Left ventricle myocardium superior (tissue), 1 donor: ENCODE measurements around the gene AKNA. TPM values are rescaled to one million over a fixed set of nuclear protein-coding genes. Genes with fewer than 3 reads are reported as not detected.
"Not testable (repeated sequence)": the region's sequence is repeated elsewhere in the genome, so short reads cannot be mapped to it uniquely, and the experiment has no call there.

Experiments
- ATAC-seq: fragments of 200-7000 bp; cut with Tn5 transposase; one replicate; pipeline ENCODE4 v1.9.1; 2020; ENCODE audit warnings: mild to moderate bottlenecking, moderate library complexity
- DNase-seq: peaks from one replicate; pipeline ENCODE4 v3.0.0-alpha.2; 2020
- intact Hi-C: fragments of 100-400 bp; cut with micrococcal nuclease; formaldehyde crosslinking; loops from one replicate; pipeline ENCODE4 v1.11.0; 2022
- total RNA-seq: library from RNA; stranded (reverse); fragmentation: NEBNext Ultra II Directional; extraction: Animal tissue kit (Norgen Biotek cat#: 25700); gene quantifications from one replicate; pipeline ENCODE4 v1.2.1, GENCODE V29; 2021
- donor health status: DM: no; HTN: yes; CAD: no; lungs with severe emphysema.

AKNA gene
- total RNA-seq, 1 donor from 2014 or later, result 5.1 TPM

- ATAC-seq (no peak), DNase-seq (no peak)
- intact Hi-C loops, result no loop called here
Measured at GRCh38 chr9:114334490-114334889, 53.3 kb downstream of the AKNA start.

DNA sequence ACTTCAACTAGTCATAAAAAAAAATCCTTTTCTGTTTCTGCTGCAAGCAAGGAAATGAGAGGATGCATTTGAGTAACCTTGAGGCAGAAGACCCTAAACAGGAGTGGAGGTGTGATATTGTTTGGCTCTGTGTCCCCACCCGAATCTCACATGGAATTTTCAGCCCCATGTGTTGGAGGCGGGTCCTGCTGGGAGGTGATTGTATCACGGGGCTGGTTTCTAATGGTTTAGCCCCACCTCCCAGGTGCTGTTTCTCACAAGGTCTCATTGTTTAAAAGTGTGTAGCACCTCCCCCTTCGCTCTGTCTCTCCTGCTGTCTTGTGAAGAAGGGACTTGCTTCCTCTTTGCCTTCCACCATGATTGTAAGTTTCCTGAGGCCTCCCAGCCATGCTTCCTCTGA, 54.1 kb downstream of the AKNA start:
- intact Hi-C loops, DNase-seq, ATAC-seq: not testable (repeated sequence)

DNA sequence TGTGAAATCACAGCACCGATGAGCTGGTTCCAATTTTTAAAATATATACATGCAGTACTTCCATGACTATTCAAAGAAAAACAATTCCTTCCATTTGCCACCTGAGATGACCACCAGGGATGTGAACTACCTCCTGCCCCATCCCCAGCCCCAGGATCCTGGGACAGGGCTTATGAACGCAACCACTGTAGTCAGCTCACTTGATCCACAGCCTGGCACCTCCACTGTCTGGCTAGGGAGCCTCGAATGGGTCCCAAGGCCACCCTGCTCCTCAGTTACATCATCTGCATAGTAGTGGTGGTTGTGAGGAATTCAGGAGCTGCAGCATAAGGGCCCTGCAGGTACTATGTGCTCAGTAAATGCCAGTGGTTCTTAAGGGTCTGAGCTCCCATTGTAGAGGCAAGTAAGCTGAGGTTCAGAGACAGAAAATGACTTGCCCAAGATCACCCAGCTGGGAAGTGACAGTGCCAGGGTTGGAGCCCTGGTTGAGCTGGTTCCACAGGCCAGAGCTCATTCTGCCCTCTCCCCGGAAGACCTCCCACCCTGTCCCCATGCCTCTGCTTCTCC, 55.2 kb downstream of the AKNA start:
- DNase-seq, ATAC-seq, intact Hi-C loops: not testable (repeated sequence)

- DNase-seq, intact Hi-C loops, ATAC-seq: not testable (repeated sequence)
Measured at GRCh38 chr9:114331229-114332195, 56.3 kb downstream of the AKNA start.

- ATAC-seq (no peak), DNase-seq (no peak)
- intact Hi-C loops, result no loop called here
Measured at GRCh38 chr9:114330636-114331035, 57.1 kb downstream of the AKNA start.

DNA sequence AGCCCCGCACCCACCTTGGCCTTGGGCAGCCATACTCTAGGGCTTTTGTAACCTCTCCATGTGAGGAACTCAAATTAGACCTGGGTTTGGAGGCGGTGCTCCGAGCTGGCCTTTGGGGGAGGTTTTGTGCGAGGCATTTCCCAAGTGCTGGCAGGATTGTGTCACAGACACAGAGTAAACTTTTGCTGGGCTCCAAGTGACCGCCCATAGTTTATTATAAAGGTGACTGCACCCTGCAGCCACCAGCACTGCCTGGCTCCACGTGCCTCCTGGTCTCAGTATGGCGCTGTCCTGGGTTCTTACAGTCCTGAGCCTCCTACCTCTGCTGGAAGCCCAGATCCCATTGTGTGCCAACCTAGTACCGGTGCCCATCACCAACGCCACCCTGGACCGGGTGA, 58.2 kb downstream of the AKNA start, which contains the start of gene ORM2:
Gene ORM2, plus strand, starts transcription at position 245 of the 398 bp plus-strand sequence. Its CDS starts 36 bp downstream, at position 281.
- intact Hi-C loops, ATAC-seq, DNase-seq: not testable (repeated sequence)

DNA sequence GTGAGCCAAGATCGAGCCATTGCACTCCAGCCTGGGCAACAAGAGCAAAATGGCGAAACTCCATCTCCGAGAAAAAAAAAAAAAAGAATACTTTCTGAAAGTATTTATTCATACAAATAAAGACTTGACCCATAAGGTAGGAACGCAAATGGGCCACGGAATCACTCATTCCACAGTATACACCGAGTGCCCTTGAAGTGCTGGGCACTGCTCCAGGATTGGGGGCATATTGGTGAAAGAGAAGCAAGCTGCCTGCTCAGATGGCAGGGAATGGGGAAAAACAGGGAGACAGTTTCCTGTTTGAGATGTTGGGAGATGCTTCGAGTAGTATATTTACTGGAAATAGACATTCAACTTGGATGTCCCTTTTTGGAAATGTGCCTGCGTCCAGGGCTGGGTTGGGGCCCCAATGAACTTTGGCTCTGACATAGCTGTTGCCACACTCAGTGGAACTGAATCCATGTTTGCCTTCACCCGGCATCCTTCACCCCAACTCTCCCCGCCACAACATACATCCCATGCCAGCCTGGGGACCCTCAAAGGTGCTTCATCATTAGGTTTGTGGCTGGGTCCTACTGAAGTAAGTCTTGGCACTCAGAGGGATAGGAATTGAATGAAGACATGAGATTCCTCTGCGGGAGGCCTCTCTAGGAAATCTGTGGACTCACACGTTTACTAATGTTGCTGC, 58.7 kb downstream of the AKNA start:
- DNase-seq, ATAC-seq, intact Hi-C loops: not testable (repeated sequence)

- intact Hi-C loops, DNase-seq, ATAC-seq: not testable (repeated sequence)
Measured at GRCh38 chr9:114328357-114328820, 59.4 kb downstream of the AKNA start.

- ATAC-seq (no peak), DNase-seq (no peak)
- intact Hi-C loops, result no loop called here
Measured at GRCh38 chr9:114327749-114328148, 60.0 kb downstream of the AKNA start.

DNA sequence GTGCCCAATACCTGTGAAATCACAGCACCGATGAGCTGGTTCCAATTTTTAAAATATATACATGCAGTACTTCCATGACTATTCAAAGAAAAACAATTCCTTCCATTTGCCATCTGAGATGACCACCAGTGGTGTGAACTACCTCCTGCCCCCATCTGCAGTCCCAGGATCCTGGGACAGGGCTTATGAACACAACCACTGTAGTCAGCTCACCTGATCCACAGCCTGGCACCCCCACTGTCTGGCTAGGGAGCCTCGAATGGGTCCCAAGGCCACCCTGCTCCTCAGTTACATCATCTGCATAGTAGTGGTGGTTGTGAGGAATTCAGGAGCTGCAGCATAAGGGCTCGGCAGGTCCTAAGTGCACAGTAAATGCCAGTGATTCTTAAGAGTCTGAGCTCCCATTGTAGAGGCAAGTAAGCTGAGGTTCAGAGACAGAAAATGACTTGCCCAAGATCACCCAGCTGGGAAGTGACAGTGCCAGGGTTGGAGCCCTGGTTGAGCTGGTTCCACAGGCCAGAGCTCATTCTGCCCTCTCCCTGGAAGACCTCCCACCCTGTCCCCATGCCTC, 62.0 kb downstream of the AKNA start:
- intact Hi-C loops, DNase-seq, ATAC-seq: not testable (repeated sequence)

DNA sequence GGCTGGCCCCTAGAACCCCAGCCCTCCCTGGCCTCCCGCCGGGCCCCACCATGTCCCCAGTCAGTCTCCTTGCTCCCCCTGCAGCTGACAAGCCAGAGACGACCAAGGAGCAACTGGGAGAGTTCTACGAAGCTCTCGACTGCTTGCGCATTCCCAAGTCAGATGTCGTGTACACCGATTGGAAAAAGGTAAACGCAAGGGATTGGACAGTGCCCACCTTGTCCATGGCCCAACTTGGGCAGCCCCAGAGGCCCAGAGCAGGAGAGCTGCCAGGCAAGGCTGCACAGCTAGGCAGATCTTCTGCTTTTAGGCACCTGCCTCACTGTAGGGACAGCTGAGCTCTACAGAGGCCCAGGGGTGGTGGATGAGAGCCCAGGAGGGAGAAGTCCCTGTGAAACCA, 62.8 kb downstream of the AKNA start:
- DNase-seq, ATAC-seq, intact Hi-C loops: not testable (repeated sequence)

- no peak for ATAC-seq
Measured at GRCh38 chr9:114324492-114324891, 63.3 kb downstream of the AKNA start.

GRCh38 chr9:114323849-114324248, 63.9 kb downstream of the AKNA start:
- ATAC-seq, DNase-seq, intact Hi-C loops: not testable (repeated sequence)

More at GRCh38 chr9:114324492-114324891, 63.3 kb downstream of the AKNA start:
- intact Hi-C loops, result no loop called here
- no peak for DNase-seq

DNA sequence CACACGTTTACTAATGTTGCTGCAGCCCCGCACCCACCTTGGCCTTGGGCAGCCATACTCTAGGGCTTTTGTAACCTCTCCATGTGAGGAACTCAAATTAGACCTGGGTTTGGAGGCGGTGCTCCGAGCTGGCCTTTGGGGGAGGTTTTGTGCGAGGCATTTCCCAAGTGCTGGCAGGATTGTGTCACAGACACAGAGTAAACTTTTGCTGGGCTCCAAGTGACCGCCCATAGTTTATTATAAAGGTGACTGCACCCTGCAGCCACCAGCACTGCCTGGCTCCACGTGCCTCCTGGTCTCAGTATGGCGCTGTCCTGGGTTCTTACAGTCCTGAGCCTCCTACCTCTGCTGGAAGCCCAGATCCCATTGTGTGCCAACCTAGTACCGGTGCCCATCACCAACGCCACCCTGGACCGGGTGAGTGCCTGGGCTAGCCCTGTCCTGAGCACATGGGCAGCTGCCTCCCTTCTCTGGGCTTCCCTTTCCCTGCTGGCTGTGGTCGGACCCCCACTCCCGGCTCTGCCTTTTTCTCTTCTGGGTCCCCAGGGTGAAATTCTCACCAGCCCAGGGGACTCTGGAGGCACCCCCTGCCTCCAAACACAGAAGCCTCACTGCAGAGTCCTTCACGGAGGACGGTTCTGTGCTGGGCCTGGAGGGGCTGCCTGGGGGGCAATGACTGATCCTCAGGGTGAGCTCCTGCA, 64.8 kb downstream of the AKNA start, which contains the start of gene ORM1:
Gene ORM1, plus strand, starts transcription at position 268 of the 701 bp plus-strand sequence. Its CDS starts 36 bp downstream, at position 304.
- ATAC-seq, DNase-seq, intact Hi-C loops: not testable (repeated sequence)

DNA sequence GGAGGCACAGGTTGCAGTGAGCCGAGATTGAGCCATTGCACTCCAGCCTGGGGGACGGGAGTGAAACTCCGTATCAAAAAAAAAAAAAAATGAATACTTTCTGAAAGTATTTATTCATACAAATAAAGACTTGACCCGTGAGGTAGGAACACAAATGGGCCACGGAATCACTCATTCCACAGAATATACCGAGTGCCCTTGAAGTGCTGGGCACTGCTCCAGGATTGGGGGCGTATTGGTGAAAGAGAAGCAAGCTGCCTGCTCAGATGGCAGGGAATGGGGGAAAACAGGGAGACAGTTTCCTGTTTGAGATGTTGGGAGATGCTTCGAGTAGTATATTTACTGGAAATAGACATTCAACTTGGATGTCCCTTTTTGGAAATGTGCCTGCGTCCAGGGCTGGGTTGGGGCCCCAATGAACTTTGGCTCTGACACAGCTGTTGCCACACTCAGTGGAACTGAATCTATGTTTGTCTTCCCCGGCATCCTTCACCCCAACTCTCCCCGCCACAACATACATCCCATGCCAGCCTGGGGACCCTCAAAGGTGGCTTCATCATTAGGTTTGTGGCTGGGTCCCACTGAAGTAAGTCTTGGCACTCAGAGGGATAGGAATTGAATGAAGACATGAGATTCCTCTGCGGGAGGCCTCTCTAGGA, 65.5 kb downstream of the AKNA start:
- ATAC-seq, DNase-seq: not testable (repeated sequence)

GRCh38 chr9:114321759-114322158, 66.0 kb downstream of the AKNA start:
- DNase-seq, result no peak
- intact Hi-C loops, result no loop called here
- ATAC-seq, result no peak

More for the DNA sequence above, 65.5 kb downstream of the AKNA start:
- intact Hi-C loops, result not testable (repeated sequence)

DNA sequence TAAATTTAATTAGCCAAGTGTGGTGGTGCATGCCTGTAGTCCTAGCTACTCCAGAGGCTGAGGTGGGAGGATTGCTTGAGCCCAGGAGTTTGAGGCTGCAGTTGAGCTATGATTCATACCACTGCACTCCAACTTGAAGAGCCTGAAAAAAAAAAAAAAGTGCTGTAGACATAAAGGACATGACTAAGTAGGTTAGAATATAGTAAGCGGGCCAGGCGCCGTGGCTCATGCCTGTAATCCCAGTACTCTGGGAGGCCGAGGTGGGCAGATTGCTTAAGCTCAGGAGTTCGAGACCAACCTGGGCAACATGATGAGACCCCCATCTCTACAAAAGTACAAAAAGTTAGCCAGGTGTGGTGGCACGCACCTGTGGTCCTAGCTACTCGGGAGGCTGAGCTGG, 67.1 kb downstream of the AKNA start:
- intact Hi-C loops, ATAC-seq, DNase-seq: not testable (repeated sequence)

DNA sequence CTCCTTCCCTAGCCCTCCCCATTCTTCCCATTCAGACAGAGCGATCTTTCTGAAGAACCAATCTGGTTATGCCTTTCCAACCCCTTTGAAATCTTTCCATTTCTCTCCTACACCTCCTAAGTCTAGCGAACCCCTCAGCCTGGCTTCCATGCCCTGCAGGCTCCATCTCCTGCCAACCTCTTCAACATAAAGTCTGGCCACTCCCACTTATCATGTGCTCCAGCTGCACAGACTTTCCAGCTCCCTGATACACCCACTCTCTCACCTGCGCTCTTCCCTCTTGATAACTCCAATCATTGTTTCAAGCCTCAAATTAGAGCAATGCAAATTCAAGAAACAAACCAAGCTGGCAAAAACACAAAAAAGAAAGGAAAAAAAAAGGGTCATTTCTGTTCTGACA, 68.6 kb downstream of the AKNA start:
- intact Hi-C loops, result no loop called here
- DNase-seq, result no peak
- ATAC-seq, result no peak
